NCI-H1092 (cell line): ENCODE data around the gene RASSF8.

ENCODE experiments used
- DNase-seq: peaks from one replicate; lab custom pipeline; 2025; lab: John Stamatoyannopoulos, UW

Gene RASSF8

GRCh38 chr12:26062006-26062405 is 103.5 kb downstream of the RASSF8 start:
- no peak for DNase-seq

GRCh38 chr12:26062566-26062965 is 104.1 kb downstream of the RASSF8 start:
- DNase-seq, result no peak

- DNase-seq, result no peak
Measured at GRCh38 chr12:26065451-26065850, 107.0 kb downstream of the RASSF8 start.

DNA sequence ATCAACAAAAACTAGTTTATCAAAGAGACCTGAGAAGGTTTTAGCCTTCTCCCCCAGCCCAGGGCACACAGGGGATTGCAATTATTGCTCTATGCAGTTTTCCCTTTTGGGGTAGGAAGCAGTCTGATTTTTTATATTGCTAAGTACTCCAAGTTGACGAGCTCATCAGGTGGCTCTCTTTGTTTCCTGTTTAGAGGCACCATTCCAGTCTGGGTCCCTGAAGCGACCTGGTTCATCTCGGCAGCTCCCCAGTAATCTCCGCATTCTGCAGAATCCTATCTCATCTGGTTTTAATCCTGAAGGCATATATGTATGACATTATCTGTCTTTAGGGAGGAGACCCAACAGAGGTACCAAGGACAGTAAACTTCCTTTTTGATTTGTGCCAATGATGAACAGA is 110.0 kb downstream of the RASSF8 start:
- DNase-seq, result no peak

- DNase-seq, result no peak
Measured at GRCh38 chr12:26069796-26070195, 111.3 kb downstream of the RASSF8 start.

- DNase-seq, result no peak
Measured at GRCh38 chr12:26077915-26078702, 119.6 kb downstream of the RASSF8 start.

DNA sequence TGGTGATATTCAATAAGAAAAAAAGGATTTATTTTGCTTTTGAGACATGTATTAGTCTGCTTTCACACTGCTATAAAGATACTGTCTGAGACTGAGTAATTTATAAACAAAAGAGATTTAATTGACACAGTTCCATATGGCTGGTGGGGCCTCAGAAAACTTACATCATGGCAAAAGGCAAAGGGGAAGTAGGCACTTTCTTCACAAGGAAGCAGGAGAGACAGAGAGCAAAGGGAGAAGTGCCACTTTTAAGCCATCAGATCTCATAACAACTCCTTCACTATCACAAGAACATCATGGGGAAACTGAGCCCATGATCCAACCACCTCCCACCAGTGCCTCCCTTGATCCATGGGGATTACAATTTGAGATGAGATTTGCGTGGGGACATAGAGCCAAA is 122.4 kb downstream of the RASSF8 start:
- no peak for DNase-seq

DNA sequence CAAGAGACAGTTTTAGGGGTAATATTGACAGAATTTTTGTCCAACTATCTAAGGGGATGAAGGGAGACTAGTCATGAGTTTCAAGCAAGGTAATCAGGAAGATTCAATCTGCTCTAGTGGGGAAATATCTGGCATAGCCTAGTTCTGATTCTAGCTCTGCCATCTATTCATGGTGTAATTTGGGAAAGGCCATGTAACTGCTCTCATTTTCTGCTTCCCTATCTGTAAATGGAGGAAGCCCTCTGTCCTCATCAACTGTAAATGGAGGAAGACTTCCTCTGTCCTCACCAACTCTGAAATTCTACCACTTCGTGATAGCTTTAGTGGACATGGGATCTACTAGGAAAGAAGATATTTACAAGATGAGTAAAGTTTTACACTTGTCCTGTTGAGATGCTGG is 128.5 kb downstream of the RASSF8 start:
- no peak for DNase-seq

GRCh38 chr12:26088998-26089397 is 130.5 kb downstream of the RASSF8 start:
- DNase-seq, result no peak

DNA sequence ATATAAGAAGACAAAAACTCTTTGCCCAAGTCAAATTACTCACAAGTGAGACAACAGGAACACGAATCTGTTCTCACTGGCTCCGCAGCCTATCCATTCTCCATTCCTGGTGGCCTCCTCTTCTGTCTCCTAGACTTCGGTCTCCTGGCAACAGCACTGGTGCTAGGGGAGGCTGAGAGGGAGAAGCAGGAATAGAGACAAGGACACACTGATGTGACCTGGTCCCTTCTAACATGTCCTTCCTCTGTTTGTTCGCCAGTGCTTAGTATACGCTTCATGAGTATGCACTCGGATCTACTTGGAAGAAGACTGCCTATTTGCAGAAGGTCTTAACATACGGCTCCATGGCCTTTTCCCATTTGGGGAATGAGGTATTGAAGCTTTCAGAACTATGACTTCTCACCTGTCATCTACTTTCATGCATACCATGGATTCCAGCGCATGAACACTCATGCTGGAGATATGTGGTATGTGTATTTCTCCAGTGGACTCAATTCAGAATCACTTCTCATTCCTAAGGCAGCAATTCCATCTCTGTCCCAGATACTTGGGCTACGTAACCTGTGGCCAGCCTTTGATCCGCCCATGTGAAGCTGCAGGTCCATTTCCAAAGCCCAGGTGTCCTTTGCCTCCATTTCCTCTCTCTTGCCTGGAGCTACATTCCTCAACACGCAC is 132.5 kb downstream of the RASSF8 start:
- DNase-seq, result no peak

GRCh38 chr12:26091822-26092221 is 133.3 kb downstream of the RASSF8 start:
- no peak for DNase-seq

- DNase-seq, result no peak
Measured at GRCh38 chr12:26092346-26093105, 134.0 kb downstream of the RASSF8 start.

- DNase-seq, result no peak
Measured at GRCh38 chr12:26095186-26095585, 136.7 kb downstream of the RASSF8 start.

GRCh38 chr12:26096036-26096435 is 137.6 kb downstream of the RASSF8 start:
- no peak for DNase-seq

DNA sequence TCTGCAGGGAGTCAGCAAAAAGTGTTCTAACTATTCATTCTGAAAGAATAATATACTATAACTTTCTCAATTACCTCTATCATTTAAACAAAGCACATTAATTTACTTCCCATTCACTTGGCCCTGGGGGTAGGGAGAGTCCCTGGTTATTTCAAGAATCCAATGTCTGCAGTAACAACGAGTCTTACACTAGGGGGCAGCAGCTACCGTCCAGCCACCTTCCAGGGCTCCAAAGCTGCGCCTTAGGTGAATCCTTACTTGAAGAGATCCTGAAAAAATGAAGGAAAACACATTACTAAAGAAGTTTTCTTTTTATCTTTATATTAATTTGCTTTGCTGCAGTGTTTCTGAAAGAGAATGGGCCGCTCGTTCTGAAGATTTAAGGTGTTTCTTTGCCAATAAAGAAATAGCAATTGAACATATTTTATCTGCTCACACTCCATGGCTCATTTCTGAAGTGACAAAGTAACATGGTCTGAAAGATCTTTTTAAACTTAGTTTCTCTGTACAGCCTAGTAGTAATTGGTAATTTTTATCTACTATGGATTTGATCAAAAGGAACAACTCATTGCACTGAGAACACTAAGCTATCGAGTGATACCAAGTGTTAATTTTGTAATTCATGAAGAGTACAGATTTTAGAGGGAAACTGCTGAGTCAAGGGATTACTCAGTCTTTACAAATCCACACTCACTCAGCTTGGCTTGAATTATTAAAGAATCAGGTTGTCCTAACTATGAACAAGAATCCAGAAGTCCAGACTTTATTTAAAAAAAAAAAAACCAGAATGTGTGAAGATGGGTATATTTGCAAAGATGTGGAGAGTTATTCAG is 138.8 kb downstream of the RASSF8 start:
- DNase-seq, result no peak

DNA sequence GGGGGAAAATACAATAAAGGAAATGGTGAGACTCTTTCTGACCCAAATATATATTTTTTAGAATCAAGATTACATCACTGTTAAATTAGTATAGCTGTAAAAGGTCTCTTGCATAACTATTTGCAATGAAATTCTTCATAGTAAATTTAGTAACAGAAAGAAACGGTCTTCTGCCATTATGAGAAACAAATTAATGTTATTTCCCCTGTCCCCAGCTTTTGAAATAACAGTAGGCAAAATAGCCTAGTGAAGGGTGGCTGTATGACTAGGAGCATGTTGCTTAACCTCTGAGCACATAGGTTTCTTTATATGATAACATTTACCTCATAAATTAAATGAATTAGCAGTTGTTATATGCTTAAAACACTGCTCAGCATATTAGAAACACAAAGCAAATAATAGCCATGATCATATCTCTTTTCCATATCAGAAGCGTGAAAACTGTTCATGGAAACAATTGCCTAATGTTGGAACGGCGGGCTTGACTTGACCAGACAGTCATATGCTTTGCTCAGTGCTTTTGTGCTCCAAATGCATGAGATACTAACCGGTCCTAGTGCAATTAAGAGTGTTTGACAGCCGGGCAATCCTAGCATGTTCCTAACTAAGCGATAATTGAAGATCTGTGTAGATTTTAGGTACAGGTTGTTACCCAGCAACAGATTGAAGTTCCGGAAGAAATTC is 142.3 kb downstream of the RASSF8 start:
- no peak for DNase-seq

GRCh38 chr12:26101350-26101734 is 142.9 kb downstream of the RASSF8 start:
- DNase-seq, result no peak

GRCh38 chr12:26101763-26102162 is 143.3 kb downstream of the RASSF8 start:
- DNase-seq, result no peak

GRCh38 chr12:26102953-26103352 is 144.5 kb downstream of the RASSF8 start:
- no peak for DNase-seq

GRCh38 chr12:26106347-26106746 is 147.9 kb downstream of the RASSF8 start:
- DNase-seq, result no peak

DNA sequence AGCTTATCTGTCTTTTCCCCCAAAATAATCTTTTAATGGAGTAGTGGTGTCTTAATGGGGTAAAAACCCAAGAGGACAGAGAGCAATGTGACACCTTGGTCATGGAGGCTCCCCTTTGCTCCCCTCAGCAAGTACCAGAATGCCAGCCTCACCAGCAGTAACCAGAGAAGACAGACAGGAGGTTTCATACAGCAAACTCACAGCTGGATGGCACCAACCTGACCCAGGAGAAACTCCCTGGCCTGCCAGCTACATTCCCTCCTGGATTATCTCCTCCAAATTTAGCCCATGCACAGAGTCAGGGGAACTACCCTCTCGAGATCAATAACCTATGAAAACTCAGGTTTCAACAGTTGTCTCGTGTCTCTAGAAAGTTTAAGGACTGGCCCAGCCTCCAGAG is 150.4 kb downstream of the RASSF8 start:
- no peak for DNase-seq
